Tibial nerve (tissue), 3 donors: Measurements from ENCODE around the gene THSD4.

Experiments used
- CTCF ChIP-seq, 5 experiments: fragments of 200-600 bp in 3 of 5; fragments of 450-650 bp in 2 of 5; sonication (generic) in 3 of 5; IDR thresholded peaks; one replicate each; pipeline ENCODE4 v1.5.1; 2016 to 2019; ENCODE audit warnings: antibody characterized with exemption in 5 of 5, mild to moderate bottlenecking in 3 of 5, moderate library complexity in 2 of 5
- POLR2A ChIP-seq, 2 donors: fragments of 450-650 bp; IDR thresholded peaks; one replicate each; pipeline ENCODE4 v1.6.1; 2017; ENCODE audit warnings: antibody characterized with exemption in 2 of 2, mild to moderate bottlenecking in 2 of 2, moderate library complexity in 2 of 2

GRCh38 chr15:71254491-71254890 is 139.2 kb downstream of the THSD4 start:
- TF ChIP-seq CTCF (IDR thresholded peaks at IDR 0.05) (no peak), POLR2A (IDR thresholded peaks at IDR 0.05) (no peak)
